HepG2 (cell line): ENCODE measurements around the gene TTC28. TPM values are rescaled to one million over a fixed set of nuclear protein-coding genes. Genes with fewer than 3 reads are reported as not detected.

Experiments used
- ATAC-seq: fragments of 200-7000 bp; cut with Tn5 transposase; 3 replicates; pipeline ENCODE4 v1.9.1; 2020; ENCODE audit warnings: mild to moderate bottlenecking, moderate library complexity
- BruUV-seq: library from RNA; stranded (reverse); fragments of 400-500 nt; replicated peaks from 2 replicates; lab custom pipeline; 2021; lab: Mats Ljungman, UMichigan
- CTCF ChIA-PET: fragments of 300-600 bp; formaldehyde crosslinking; extraction: SDS; loops from one replicate; lab custom pipeline; 2021; ENCODE audit warnings: low total read pairs, inconsistent platforms, low intra/inter-chr PET ratio; lab: Yijun Ruan, JAX
- POLR2A ChIA-PET: fragments of 350-600 bp; sonication (Branson Sonifier 250); formaldehyde crosslinking; loops from one replicate; lab custom pipeline; 2020; ENCODE audit warnings: antibody characterized with exemption, inconsistent platforms; lab: Yijun Ruan, JAX
- DNase-seq: peaks from one replicate; pipeline ENCODE4 v3.0.0-alpha.2; 2015; ENCODE audit warnings: low spot score
- FAIRE-seq: peaks from 3 replicates; lab custom pipeline; 2011; peaks lifted over from hg19 to GRCh38; lab: Jason Lieb, UNC
- H2AFZ ChIP-seq: one replicate; pipeline ENCODE4 v1.6.1; 2011; ENCODE audit warnings: low read length, inconsistent platforms
- H3K27ac ChIP-seq: fragments of 300-600 bp; 3 replicates; pipeline ENCODE4 v1.8.0; 2011; ENCODE audit warnings: mixed run types, mild to moderate bottlenecking, mixed read lengths, low read length, inconsistent platforms; ENCODE audit not compliant: insufficient read depth; ENCODE audit errors: extremely low read length
- H3K27me3 ChIP-seq, 2 experiments: fragments of 200-600 bp in 1 of 2; 2 replicates in 1 of 2; 3 replicates in 1 of 2; pipeline versions ENCODE4 v1.6.0 to v1.8.0; 2011; ENCODE audit warnings: low read length in 2 of 2, mild to moderate bottlenecking in 2 of 2, moderate library complexity in 2 of 2, inconsistent platforms in 1 of 2; ENCODE audit not compliant: insufficient read depth in 2 of 2, control insufficient read depth in 1 of 2
- H3K36me3 ChIP-seq, 2 experiments: fragments of 200-600 bp in 1 of 2; replicated peaks in 1 of 2; 2 replicates in 1 of 2; 3 replicates in 1 of 2; pipeline versions ENCODE4 v1.5.1 to v1.8.0; 2011; ENCODE audit warnings: low read length in 2 of 2, inconsistent platforms in 1 of 2; ENCODE audit not compliant: insufficient read depth in 2 of 2, control insufficient read depth in 1 of 2
- H3K4me1 ChIP-seq: 2 replicates; pipeline ENCODE4 v1.5.1; 2012; ENCODE audit warnings: low read length, inconsistent platforms; ENCODE audit not compliant: insufficient read depth
- H3K4me2 ChIP-seq: 2 replicates; pipeline ENCODE4 v1.6.0; 2011; ENCODE audit warnings: low read depth, low read length, inconsistent platforms
- H3K4me3 ChIP-seq, 3 experiments: fragments of 200-600 bp in 1 of 3; sonication (generic), shearing (Covaris generic) in 1 of 3; replicated peaks in 1 of 3; 2 replicates each; pipeline ENCODE4 v1.5.1; 2011 to 2016; ENCODE audit warnings: low read length in 3 of 3, inconsistent platforms in 2 of 3, low read depth in 2 of 3, mild to moderate bottlenecking in 2 of 3, control low read depth in 1 of 3, mixed read lengths in 1 of 3; ENCODE audit not compliant: insufficient read depth in 1 of 3
- H3K79me2 ChIP-seq: one replicate; pipeline ENCODE4 v1.6.1; 2011; ENCODE audit warnings: low read length, inconsistent platforms; ENCODE audit not compliant: insufficient read depth
- H3K9ac ChIP-seq: 2 replicates; pipeline ENCODE4 v1.6.0; 2011; ENCODE audit warnings: mild to moderate bottlenecking, low read depth, low read length, inconsistent platforms; ENCODE audit not compliant: insufficient read depth
- H3K9me3 ChIP-seq: 2 replicates; pipeline ENCODE4 v1.5.1; 2012; ENCODE audit warnings: mild to moderate bottlenecking, low read length
- H4K20me1 ChIP-seq: 2 replicates; pipeline ENCODE4 v1.6.0; 2011; ENCODE audit warnings: inconsistent platforms, mild to moderate bottlenecking, low read length, moderate library complexity; ENCODE audit not compliant: insufficient read depth
- ELF3 ChIP-seq: IDR thresholded peaks from 2 replicates; pipeline ENCODE4 v1.6.1; 2016; ENCODE audit warnings: missing genetic modification reagents, missing compliant biosample characterization
- RFX5 ChIP-seq: IDR thresholded peaks from 2 replicates; pipeline ENCODE4 v1.6.1; 2011; ENCODE audit warnings: low read depth, low read length, improper control_type of control experiment
- ZNF430 ChIP-seq: sonication (generic); formaldehyde crosslinking; IDR thresholded peaks from 2 replicates; pipeline ENCODE4 v1.9.0; 2021; ENCODE audit warnings: mild to moderate bottlenecking, missing genetic modification reagents
- ZNF749 ChIP-seq: sonication (generic); formaldehyde crosslinking; IDR thresholded peaks from 2 replicates; pipeline ENCODE4 v1.8.0; 2022; ENCODE audit warnings: mild to moderate bottlenecking, missing genetic modification reagents, moderate library complexity, borderline replicate concordance
- WGBS: methylation state at CpG from one replicate; pipeline ENCODE4 v1.1.6; 2017; ENCODE audit warnings: low lambda C conversion rate; 5-methylcytosine and 5-hydroxymethylcytosine counted together
- in situ Hi-C: cut with HindIII; loops from 2 replicates; pipeline ENCODE4 v1.10.0; 2017; ENCODE audit warnings: low pct_unique_long_range_greater_than_20kb; ENCODE audit not compliant: extremely low pct_ligation_motif_present
- intact Hi-C: fragments of 100-400 bp; cut with micrococcal nuclease; formaldehyde crosslinking; loops from one replicate; pipeline ENCODE4 v1.10.0; 2022; ENCODE audit not compliant: unreplicated experiment
- polyA plus RNA-seq, 8 experiments: library from polyadenylated mRNA; depleted of rRNA in 3 of 8; stranded (reverse) in 7 of 8; unstranded in 1 of 8; fragments of >200 nt; fragmentation: Illumina TruSeq in 4 of 8; extraction: Trizol in 4 of 8; gene quantifications; 2 replicates each; pipeline versions ENCODE4 v1.2.1 to v1.2.3, GENCODE V29; 2011 to 2016; ENCODE audit warnings: low read depth in 4 of 8, missing spikeins in 1 of 8, mixed read lengths in 1 of 8; ENCODE audit not compliant: insufficient read depth in 1 of 8
- total RNA-seq, 5 experiments: library from RNA; depleted of rRNA; stranded (reverse); fragments of >200 nt; fragmentation: Illumina TruSeq; extraction: Trizol; gene quantifications; 2 replicates each; pipeline ENCODE4 v1.2.3, GENCODE V29; 2016; ENCODE audit warnings: low read depth in 1 of 5
- TF ChIP-seq, protein P1 (sequence below): sonication (generic); formaldehyde crosslinking; IDR thresholded peaks from 2 replicates; pipeline ENCODE4 v1.8.0; 2022; ENCODE audit warnings: mild to moderate bottlenecking, missing genetic modification reagents; ENCODE audit not compliant: insufficient replicate concordance
- TF ChIP-seq, protein P2 (sequence below): IDR thresholded peaks from 2 replicates; pipeline ENCODE4 v1.6.1; 2016; ENCODE audit warnings: mild to moderate bottlenecking, missing biosample characterization, missing genetic modification reagents

Gene TTC28
- total and polyA plus RNA-seq, 2 of the 13 experiments (the other 11 are each of a cell fraction or from before 2014, with no cell fraction given): 4.2 to 13.1 TPM

DNA sequence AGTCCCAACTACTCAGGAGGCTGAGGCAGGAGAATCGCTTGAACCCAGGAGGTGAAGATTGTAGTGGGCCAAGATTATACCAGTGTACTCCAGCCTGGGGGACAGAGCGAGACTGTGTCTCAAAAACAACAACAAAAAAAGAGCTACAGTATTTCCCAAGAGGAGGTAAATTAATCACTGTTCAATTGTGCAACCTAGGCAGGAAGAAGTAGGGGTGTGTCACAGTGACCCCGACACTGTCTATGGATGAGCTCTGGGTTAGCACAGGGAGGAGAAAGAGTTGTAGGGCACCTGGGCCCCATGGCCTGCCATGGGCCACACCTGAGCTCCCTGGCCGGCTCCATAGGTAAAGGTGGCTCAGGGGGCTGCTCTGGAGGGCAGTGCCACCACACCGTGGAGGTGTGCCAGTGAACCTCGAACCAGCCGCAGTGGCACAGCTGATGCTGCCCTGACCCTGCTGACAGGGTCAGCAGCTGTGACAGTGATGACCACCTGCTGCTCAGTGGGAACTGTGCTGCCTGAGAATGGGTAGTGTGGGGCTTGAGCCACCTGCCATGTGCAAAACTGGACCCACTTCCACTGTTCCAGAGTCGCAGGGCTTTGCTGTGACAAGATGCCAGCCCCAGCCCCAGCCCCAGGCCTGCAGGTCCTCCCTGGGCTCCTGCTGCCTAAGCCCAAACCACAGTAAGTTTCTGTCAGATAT lies 676.6 kb downstream of the TTC28 start:
- Histone ChIP-seq H3K9me3 (no peaks in the 10 kb centered on the region), H2AFZ (no peak overlapping the region), H3K79me2 (no peaks in the 10 kb centered on the region), H3K4me2 (no peak overlapping the region), H3K36me3 (peaks cover 8 to 18% of the 10 kb centered on the region in 2 experiments; a peak in 3 of 5 replicates), H3K4me3 (no peak overlapping the region), H3K27me3 (no peaks in the 10 kb centered on the region; a peak in 1 of 5 replicates), H3K27ac (no peak overlapping the region), H3K9ac (no peak overlapping the region), H4K20me1 (no peaks in the 10 kb centered on the region; the same call in 1 of the 2 replicates), H3K4me1 (no peaks in the 10 kb centered on the region)
- FAIRE-seq (no peak), DNase-seq (no peak), ATAC-seq (no peak)
- ChIA-PET POLR2A (no interaction called here), CTCF (no interaction called here)
- in situ Hi-C loops: loop anchor here (25.0 kb wide), 2 partner anchors 591 to 1241 kb away; no protein-coding TSS in a partner anchor
- WGBS: 94% methylated on average over 4 of the region's 8 CpGs
- TF ChIP-seq ZNF430 (CRISPR knock-in tag): no peak
- no peak for TF ChIP-seq RFX5
- TF ChIP-seq, protein P1, sequence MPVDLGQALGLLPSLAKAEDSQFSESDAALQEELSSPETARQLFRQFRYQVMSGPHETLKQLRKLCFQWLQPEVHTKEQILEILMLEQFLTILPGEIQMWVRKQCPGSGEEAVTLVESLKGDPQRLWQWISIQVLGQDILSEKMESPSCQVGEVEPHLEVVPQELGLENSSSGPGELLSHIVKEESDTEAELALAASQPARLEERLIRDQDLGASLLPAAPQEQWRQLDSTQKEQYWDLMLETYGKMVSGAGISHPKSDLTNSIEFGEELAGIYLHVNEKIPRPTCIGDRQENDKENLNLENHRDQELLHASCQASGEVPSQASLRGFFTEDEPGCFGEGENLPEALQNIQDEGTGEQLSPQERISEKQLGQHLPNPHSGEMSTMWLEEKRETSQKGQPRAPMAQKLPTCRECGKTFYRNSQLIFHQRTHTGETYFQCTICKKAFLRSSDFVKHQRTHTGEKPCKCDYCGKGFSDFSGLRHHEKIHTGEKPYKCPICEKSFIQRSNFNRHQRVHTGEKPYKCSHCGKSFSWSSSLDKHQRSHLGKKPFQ (CRISPR knock-in tag): no peak
- TF ChIP-seq ZNF749 (CRISPR knock-in tag): no peak
- TF ChIP-seq, protein P2, sequence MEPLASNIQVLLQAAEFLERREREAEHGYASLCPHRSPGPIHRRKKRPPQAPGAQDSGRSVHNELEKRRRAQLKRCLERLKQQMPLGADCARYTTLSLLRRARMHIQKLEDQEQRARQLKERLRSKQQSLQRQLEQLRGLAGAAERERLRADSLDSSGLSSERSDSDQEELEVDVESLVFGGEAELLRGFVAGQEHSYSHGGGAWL (CRISPR knock-in tag): no peak
- TF ChIP-seq ELF3: no peak
- intact Hi-C loops: no loop called here
- no TSS peak for BruUV-seq
